SK-N-MC (cell line): ENCODE measurements around the gene MYBPH.

Source experiments
- EZH2 ChIP-seq: fragments of 200-600 bp; sonication (generic); IDR thresholded peaks from one replicate; pipeline ENCODE4 v1.6.1; 2017; ENCODE audit warnings: antibody characterized with exemption
- POLR2AphosphoS5 ChIP-seq: IDR thresholded peaks from 2 replicates; pipeline ENCODE4 v1.6.1; 2012; ENCODE audit warnings: mild to moderate bottlenecking, low read depth, low read length, borderline replicate concordance

GRCh38 chr1:203178083-203178482, 2.5 kb upstream of the MYBPH start:
- no peak for TF ChIP-seq POLR2AphosphoS5
- no peak for TF ChIP-seq EZH2
